Measurements from ENCODE around the gene UBA7.
"Not testable (repeated sequence)": the region's sequence is repeated elsewhere in the genome, so short reads cannot be mapped to it uniquely, and the experiment has no call there.

UBA7 gene

DNA sequence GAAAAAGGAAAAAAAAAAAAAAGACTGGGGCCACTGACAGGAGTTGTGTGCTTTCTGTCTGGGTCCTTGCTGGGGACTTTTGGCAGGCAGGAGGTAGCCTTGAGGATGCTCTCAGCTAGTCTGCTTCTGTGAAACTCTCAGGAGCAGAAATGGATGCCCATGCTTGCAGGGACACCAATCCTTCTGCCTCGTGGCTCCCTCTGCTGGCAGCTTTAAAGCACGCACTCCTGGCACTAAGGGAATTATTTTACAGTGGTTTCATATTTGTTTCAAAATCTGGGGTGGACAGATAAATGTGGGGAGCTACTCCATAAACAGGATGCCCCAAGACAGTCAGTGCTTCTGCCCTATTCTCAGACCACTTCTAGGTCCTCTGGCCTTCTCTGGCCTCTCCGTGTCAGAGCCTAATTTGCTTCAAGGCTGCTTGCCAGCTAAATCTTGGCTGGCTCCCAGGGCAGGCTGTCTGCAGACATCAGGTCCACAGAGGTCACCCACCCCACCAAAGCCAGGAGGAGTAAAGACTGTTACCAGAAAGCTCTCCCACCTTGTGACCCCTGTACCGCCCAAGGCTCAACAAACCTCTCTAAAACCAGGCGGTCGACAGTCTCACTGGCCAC is 25.5 kb upstream of the UBA7 start:
- H3K4me1 Mint-ChIP-seq = peaks cover 28% of the 10 kb centered on the region
- no peaks in the 10 kb centered on the region for H3K27me3 Mint-ChIP-seq (ENCODE audit: low read depth)
- TF ChIP-seq, protein P1, sequence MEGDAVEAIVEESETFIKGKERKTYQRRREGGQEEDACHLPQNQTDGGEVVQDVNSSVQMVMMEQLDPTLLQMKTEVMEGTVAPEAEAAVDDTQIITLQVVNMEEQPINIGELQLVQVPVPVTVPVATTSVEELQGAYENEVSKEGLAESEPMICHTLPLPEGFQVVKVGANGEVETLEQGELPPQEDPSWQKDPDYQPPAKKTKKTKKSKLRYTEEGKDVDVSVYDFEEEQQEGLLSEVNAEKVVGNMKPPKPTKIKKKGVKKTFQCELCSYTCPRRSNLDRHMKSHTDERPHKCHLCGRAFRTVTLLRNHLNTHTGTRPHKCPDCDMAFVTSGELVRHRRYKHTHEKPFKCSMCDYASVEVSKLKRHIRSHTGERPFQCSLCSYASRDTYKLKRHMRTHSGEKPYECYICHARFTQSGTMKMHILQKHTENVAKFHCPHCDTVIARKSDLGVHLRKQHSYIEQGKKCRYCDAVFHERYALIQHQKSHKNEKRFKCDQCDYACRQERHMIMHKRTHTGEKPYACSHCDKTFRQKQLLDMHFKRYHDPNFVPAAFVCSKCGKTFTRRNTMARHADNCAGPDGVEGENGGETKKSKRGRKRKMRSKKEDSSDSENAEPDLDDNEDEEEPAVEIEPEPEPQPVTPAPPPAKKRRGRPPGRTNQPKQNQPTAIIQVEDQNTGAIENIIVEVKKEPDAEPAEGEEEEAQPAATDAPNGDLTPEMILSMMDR (IDR thresholded peaks at IDR 0.05; ENCODE audit: unreplicated experiment in 3 of 3) = peak; percentile 84 to 89 (median 86)
- H3K4me3 Mint-ChIP-seq = peak overlapping the region in 1 of 3 experiments; percentile 22
- H3K36me3 Mint-ChIP-seq (ENCODE audit: low read depth) = peaks cover 15% of the 10 kb centered on the region
- H3K9me3 Mint-ChIP-seq = no peaks in the 10 kb centered on the region
- H3K27ac Mint-ChIP-seq = peak overlapping the region; percentile 67 to 97 (median 89)

DNA sequence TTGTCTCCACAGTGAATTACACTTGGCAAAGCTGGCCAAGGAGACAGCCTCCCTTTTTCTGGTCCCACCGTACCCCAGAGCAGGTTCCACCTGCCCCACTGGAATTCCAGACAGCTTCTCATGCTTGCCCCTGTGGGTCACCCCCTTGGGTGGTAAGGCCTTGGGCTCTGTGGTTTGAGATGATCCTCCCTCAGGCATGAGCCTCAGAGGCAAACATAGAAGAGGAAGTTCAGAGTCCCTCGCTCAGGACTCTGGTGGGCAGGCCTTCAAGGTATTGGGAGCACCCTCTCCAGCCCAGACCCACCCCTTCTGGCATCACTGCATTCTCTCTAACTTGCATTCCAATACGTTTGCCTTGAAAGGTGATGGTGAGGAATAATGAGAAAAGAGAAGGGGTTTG is 17.6 kb upstream of the UBA7 start:
- Mint-ChIP-seq H3K36me3 (ENCODE audit: low read depth) (peaks cover 19% of the 10 kb centered on the region), H3K9me3 (no peaks in the 10 kb centered on the region), H3K27me3 (ENCODE audit: low read depth) (no peaks in the 10 kb centered on the region), H3K27ac (no peak overlapping the region), H3K4me1 (no peaks in the 10 kb centered on the region), H3K4me3 (no peak overlapping the region)
- TF ChIP-seq, protein P1 (IDR thresholded peaks at IDR 0.05; ENCODE audit: unreplicated experiment in 3 of 3) = no peak

DNA sequence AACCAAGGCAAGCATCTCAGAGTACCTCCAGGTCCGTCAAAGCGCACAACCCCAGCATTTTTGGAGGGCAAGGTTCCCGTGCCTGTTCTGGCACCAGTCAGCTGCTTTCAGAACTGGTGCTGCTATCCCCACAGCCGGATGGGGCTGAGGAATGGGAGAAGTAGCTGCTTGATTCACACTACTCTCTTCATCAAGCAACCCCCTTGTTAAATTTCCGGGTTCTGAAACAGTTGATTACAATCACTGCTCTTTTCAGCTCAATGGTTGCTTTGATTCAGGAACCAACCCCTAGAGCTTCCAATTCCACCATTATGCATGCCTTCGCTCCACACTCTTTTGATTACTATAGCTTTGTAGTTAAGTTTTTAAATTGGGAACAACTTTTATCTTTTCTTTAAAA is 12.3 kb upstream of the UBA7 start:
- no peak overlapping the region for H3K4me3 Mint-ChIP-seq
- no peaks in the 10 kb centered on the region for H3K4me1 Mint-ChIP-seq
- no peaks in the 10 kb centered on the region for H3K9me3 Mint-ChIP-seq
- TF ChIP-seq, protein P1 (IDR thresholded peaks at IDR 0.05; ENCODE audit: unreplicated experiment in 3 of 3) = no peak
- H3K27me3 Mint-ChIP-seq (ENCODE audit: low read depth) = no peaks in the 10 kb centered on the region
- H3K27ac Mint-ChIP-seq = no peak overlapping the region
- H3K36me3 Mint-ChIP-seq (ENCODE audit: low read depth) = peaks cover 11% of the 10 kb centered on the region

DNA sequence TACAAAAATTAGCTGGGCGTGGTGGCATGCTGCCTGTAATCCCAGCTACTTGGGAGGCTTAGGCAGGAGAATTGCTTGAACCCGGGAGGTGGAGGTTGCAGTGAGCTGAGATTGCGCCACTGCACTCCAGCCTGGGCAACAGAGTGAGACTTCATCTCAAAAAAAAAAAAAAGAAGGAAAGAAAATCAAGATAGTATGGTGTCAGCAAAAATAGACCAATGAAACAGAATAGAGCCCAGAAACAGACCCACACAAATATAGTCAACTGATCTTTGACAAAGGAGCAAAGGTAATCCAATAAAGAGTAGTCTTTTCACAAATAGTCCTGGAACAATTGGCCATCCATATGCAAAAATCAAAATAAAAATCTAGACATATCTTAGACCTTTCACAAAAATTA is 9.4 kb upstream of the UBA7 start:
- H3K27ac Mint-ChIP-seq; H3K4me1 Mint-ChIP-seq; H3K4me3 Mint-ChIP-seq; H3K9me3 Mint-ChIP-seq; H3K36me3 Mint-ChIP-seq (ENCODE audit: low read depth); H3K27me3 Mint-ChIP-seq (ENCODE audit: low read depth): not testable (repeated sequence)

- TF ChIP-seq, protein P1 (IDR thresholded peaks at IDR 0.05; ENCODE audit: unreplicated experiment in 3 of 3) = no peak
- H3K27ac Mint-ChIP-seq = peak overlapping the region; percentile 97 to 99 (median 99)
- peak overlapping the region; percentile 66 to 87 (median 87) for H3K4me3 Mint-ChIP-seq
- H3K4me1 Mint-ChIP-seq = peaks cover 17% of the 10 kb centered on the region
- no peaks in the 10 kb centered on the region for H3K27me3 Mint-ChIP-seq (ENCODE audit: low read depth)
- no peaks in the 10 kb centered on the region for H3K9me3 Mint-ChIP-seq
- H3K36me3 Mint-ChIP-seq (ENCODE audit: low read depth) = no peaks in the 10 kb centered on the region
These were observed 747 bp downstream of the UBA7 start for GRCh38 chr3:49812916-49813496.

GRCh38 chr3:49807431-49808114 is 6.2 kb downstream of the UBA7 start:
- H3K4me3 Mint-ChIP-seq = peak overlapping the region; percentile 50 to 77 (median 69)
- H3K36me3 Mint-ChIP-seq (ENCODE audit: low read depth) = peaks cover 3% of the 10 kb centered on the region

More at GRCh38 chr3:49807431-49808114, 6.2 kb downstream of the UBA7 start:
- peaks cover 39% of the 10 kb centered on the region for H3K4me1 Mint-ChIP-seq
- peaks cover 2% of the 10 kb centered on the region for H3K27me3 Mint-ChIP-seq (ENCODE audit: low read depth)
- H3K9me3 Mint-ChIP-seq = no peaks in the 10 kb centered on the region
- TF ChIP-seq, protein P1 (IDR thresholded peaks at IDR 0.05; ENCODE audit: unreplicated experiment in 3 of 3) = no peak
- peak overlapping the region; percentile 100 for H3K27ac Mint-ChIP-seq
